Suprapubic skin (tissue), 4 donors: ENCODE data around the gene AK3. TPM values are rescaled to one million over a fixed set of nuclear protein-coding genes. Genes with fewer than 3 reads are reported as not detected.

ENCODE experiments used
- DNase-seq, 2 donors: peaks; one replicate each; pipeline ENCODE4 v3.0.0-alpha.2; 2019; ENCODE audit warnings: low spot score in 2 of 2
- H3K27ac ChIP-seq: fragments of 200-600 bp; sonication (generic); one replicate; pipeline ENCODE4 v1.5.1; 2019
- H3K27me3 ChIP-seq: fragments of 200-600 bp; sonication (generic); one replicate; pipeline ENCODE4 v1.5.1; 2019
- H3K36me3 ChIP-seq: fragments of 200-600 bp; sonication (generic); one replicate; pipeline ENCODE4 v1.5.1; 2019
- H3K4me1 ChIP-seq: fragments of 200-600 bp; sonication (generic); one replicate; pipeline ENCODE4 v1.5.1; 2019
- H3K4me3 ChIP-seq: fragments of 200-600 bp; sonication (generic); one replicate; pipeline ENCODE4 v1.5.1; 2019; ENCODE audit warnings: mild to moderate bottlenecking
- H3K9me3 ChIP-seq: fragments of 200-600 bp; sonication (generic); one replicate; pipeline ENCODE4 v1.5.1; 2019
- EP300 ChIP-seq: sonication (generic); formaldehyde crosslinking; IDR thresholded peaks from one replicate; pipeline ENCODE4 v1.6.1; 2017; ENCODE audit warnings: antibody characterized with exemption
- POLR2A ChIP-seq, 2 donors: fragments of 450-650 bp; IDR thresholded peaks; one replicate each; pipeline ENCODE4 v1.6.1; 2017; ENCODE audit warnings: antibody characterized with exemption in 2 of 2, mild to moderate bottlenecking in 2 of 2, moderate library complexity in 2 of 2
- POLR2AphosphoS5 ChIP-seq, 3 donors: sonication (generic); formaldehyde crosslinking; IDR thresholded peaks; one replicate each; pipeline ENCODE4 v1.6.1; 2017; ENCODE audit warnings: antibody characterized with exemption in 3 of 3
- WGBS: methylation state at CpG from one replicate; pipeline ENCODE4 v1.1.5; 2018; 5-methylcytosine and 5-hydroxymethylcytosine counted together
- total RNA-seq, 4 donors: library from RNA; depleted of rRNA; stranded (reverse); fragments of >200 nt; gene quantifications; one replicate each; pipeline ENCODE4 v1.1.0, GENCODE V29; 2016
- TF ChIP-seq, protein P1 (sequence below), 2 donors: fragments of 200-600 bp in 1 of 2; fragments of 450-650 bp in 1 of 2; sonication (generic) in 1 of 2; IDR thresholded peaks; one replicate each; pipeline ENCODE4 v1.5.1; 2016 to 2019; ENCODE audit warnings: antibody characterized with exemption in 2 of 2, mild to moderate bottlenecking in 1 of 2, moderate library complexity in 1 of 2

Gene AK3
- total RNA-seq, 4 donors from 2014 or later = 69.7 to 96.4 (median 78.6) TPM

DNA sequence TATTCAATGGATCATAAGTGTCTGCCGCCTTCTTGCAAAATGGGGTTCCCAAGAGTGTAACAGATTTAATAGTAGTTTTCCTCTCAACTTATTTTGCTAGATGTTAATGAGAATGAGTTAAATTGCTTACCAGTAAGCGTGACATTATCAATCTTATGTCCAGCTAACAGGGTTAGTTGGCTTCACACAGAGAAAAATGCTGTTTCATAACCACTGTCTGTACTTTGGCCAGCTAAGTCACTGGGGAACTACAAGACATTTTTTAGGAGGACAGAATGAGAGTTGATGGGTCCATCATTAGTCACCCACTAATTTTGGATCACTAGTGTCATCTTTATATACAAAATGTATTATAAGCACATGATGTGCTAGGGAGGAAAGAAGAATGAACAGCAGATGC lies 60.3 kb downstream of the AK3 start:
- H3K27me3 ChIP-seq = no peaks in the 10 kb centered on the region
- H3K27ac ChIP-seq = peak overlapping the region; percentile 97
- no peaks in the 10 kb centered on the region for H3K9me3 ChIP-seq
- peak overlapping the region; percentile 92 for H3K4me3 ChIP-seq
- no peak for DNase-seq
- peaks cover 27% of the 10 kb centered on the region for H3K4me1 ChIP-seq
- no peak for TF ChIP-seq POLR2A (IDR thresholded peaks at IDR 0.05)
- TF ChIP-seq POLR2AphosphoS5 (IDR thresholded peaks at IDR 0.05) = no peak
- TF ChIP-seq, protein P1, sequence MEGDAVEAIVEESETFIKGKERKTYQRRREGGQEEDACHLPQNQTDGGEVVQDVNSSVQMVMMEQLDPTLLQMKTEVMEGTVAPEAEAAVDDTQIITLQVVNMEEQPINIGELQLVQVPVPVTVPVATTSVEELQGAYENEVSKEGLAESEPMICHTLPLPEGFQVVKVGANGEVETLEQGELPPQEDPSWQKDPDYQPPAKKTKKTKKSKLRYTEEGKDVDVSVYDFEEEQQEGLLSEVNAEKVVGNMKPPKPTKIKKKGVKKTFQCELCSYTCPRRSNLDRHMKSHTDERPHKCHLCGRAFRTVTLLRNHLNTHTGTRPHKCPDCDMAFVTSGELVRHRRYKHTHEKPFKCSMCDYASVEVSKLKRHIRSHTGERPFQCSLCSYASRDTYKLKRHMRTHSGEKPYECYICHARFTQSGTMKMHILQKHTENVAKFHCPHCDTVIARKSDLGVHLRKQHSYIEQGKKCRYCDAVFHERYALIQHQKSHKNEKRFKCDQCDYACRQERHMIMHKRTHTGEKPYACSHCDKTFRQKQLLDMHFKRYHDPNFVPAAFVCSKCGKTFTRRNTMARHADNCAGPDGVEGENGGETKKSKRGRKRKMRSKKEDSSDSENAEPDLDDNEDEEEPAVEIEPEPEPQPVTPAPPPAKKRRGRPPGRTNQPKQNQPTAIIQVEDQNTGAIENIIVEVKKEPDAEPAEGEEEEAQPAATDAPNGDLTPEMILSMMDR (IDR thresholded peaks at IDR 0.05) = no peak
- TF ChIP-seq EP300 = no peak
- peaks cover 3% of the 10 kb centered on the region for H3K36me3 ChIP-seq
- WGBS = 35% methylated on average over 2 of the region's 2 CpGs

DNA sequence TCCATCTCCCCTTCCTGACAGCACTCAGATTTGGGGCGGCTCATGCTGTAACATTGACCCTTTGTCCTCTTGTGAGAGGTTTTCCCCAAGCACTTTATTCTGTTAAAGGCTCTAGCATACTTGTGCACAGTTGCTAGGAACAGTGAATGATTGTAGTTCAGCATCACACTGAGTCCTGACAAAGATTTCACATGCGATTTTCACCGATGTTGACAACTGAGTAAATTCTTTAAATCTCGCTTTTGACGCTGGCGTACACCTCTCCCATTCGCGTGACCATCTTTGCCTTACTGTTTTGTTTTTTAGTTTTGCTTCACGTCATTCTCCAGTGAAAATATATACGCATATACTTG lies 60.9 kb downstream of the AK3 start:
- Histone ChIP-seq H3K27me3 (no peaks in the 10 kb centered on the region), H3K27ac (peak overlapping the region; percentile 97), H3K4me3 (peak overlapping the region; percentile 92), H3K4me1 (peaks cover 29% of the 10 kb centered on the region), H3K36me3 (peaks cover 3% of the 10 kb centered on the region), H3K9me3 (no peaks in the 10 kb centered on the region)
- no peak for DNase-seq
- TF ChIP-seq POLR2A (IDR thresholded peaks at IDR 0.05) = no peak
- no peak for TF ChIP-seq EP300
- 1% methylated on average over 10 of the region's 10 CpGs for WGBS

DNA sequence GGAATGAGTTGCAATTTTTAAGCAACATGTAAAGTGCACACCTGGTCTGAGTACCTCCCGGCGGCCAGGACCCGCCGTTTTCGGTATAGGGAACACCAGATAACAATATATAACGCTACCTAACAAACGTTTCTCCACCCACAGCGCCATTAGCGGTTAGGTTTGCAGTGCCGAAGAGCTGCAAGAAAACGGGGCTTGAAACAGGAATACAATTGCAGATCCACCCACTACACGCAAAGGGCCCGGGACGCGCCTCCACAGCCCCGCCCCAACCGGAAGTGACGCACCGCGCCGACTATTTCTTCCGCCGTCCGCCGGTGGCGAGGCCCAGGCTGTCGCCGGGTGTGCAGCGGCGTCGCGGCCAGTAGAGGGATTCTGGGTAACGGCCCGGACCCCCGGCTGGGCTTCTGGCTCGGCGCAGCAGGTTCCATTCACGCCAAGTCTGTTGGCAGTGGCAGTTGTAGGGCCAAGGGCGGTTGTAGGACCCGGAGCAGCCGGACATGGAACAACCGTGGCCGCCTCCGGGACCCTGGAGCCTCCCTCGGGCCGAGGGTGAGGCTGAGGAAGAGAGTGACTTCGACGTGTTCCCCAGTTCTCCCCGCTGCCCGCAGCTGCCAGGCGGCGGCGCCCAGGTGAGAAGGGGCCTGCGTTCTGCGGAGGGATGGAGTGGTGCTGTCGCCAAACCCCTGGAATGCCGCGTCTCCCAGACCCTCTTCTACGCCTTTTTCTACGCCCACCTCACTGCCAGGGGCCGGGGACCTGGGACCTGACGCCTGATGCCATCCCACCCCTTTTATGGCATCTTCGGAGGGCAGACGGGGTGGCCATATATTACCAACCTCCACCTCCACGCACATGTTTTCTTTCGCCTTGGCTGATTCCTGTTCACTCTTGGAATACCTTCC lies 61.5 kb downstream of the AK3 start, which contains the start of gene CDC37L1:
Gene CDC37L1 (plus strand): TSS at position 302 of the 905 bp plus-strand sequence. CDS start 199 bp downstream, at position 501.
- whole genome bisulfite sequencing = under 1% methylated on average over 20 of the region's 66 CpGs
- Histone ChIP-seq H3K4me1 (peaks cover 32% of the 10 kb centered on the region), H3K4me3 (peak within 1 kb of the TSS; percentile 92), H3K27ac (peak within 1 kb of the TSS; percentile 97), H3K9me3 (no peaks in the 10 kb centered on the region), H3K36me3 (no peaks in the 10 kb centered on the region), H3K27me3 (no peaks in the 10 kb centered on the region)
- TF ChIP-seq POLR2AphosphoS5 (IDR thresholded peaks at IDR 0.05) (peak; percentile 73 to 96 (median 86)), EP300 (no peak), POLR2A (IDR thresholded peaks at IDR 0.05) (peak; percentile 83 to 94)
- TF ChIP-seq, protein P1 (IDR thresholded peaks at IDR 0.05) = peak; percentile 72 to 86
- peak; percentile 98 to 99 for DNase-seq

DNA sequence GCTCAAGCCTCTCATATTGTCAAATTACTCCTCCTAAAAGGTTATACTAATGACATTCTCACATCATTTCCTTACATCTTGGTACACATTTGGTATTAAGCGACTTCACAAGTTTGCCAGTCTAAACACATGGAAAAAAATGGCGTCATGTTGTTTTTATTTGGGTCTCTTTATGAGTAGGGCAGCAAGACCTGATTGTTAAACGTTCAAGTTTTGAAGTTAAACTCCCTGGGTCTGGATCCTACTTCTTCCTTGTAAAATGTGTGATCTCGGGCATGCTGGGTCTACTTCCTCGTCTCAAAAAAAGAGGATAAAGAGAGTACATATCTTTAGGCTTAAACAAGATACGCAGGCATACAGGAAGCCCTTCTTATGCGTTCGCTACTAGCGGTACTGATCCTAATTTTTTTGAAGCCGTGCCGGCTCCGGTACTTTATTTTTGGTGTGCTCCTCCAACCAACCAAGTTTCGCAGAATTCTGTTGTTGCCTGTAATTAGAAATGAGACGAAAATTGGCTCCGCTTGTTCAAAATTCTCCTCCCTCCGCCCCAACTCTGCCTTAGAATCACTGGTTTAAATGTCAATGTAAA lies 62.2 kb downstream of the AK3 start:
- Histone ChIP-seq H3K4me1 (peaks cover 32% of the 10 kb centered on the region), H3K4me3 (peak overlapping the region; percentile 92), H3K27me3 (no peaks in the 10 kb centered on the region), H3K36me3 (no peaks in the 10 kb centered on the region), H3K27ac (peak overlapping the region; percentile 97), H3K9me3 (no peaks in the 10 kb centered on the region)
- under 1% methylated on average over 16 of the region's 16 CpGs for WGBS
- no peak for DNase-seq
- no peak for TF ChIP-seq POLR2A (IDR thresholded peaks at IDR 0.05)
- TF ChIP-seq, protein P1 (IDR thresholded peaks at IDR 0.05) = no peak
- TF ChIP-seq POLR2AphosphoS5 (IDR thresholded peaks at IDR 0.05) = no peak
- TF ChIP-seq EP300 = no peak

DNA sequence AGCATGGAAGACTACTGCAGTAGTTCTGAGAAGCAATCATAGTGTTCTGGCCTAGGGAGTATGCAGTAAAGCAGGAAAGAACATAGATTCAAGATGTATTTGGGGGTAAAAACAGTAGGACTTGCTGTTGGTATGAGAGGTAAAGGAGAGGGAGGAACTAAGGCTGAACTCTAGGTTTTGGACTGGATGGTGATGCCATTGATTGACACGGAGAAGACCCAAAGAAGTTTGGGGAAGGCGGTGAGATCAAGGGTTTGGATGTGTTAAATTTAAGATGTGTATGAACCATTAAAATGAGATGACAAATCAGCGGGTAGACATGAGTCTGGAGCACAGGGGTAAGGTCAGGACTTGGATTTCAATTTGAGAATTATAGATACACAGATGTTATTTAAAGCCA lies 63.6 kb downstream of the AK3 start:
- H3K9me3 ChIP-seq = no peaks in the 10 kb centered on the region
- 93% methylated on average over 3 of the region's 3 CpGs for WGBS
- peaks cover 29% of the 10 kb centered on the region for H3K4me1 ChIP-seq
- TF ChIP-seq, protein P1 (IDR thresholded peaks at IDR 0.05) = no peak
- TF ChIP-seq POLR2AphosphoS5 (IDR thresholded peaks at IDR 0.05) (no peak), EP300 (no peak), POLR2A (IDR thresholded peaks at IDR 0.05) (no peak)
- H3K27ac ChIP-seq = no peak overlapping the region
- no peaks in the 10 kb centered on the region for H3K36me3 ChIP-seq
- DNase-seq = no peak
- H3K27me3 ChIP-seq = no peaks in the 10 kb centered on the region
- H3K4me3 ChIP-seq = no peak overlapping the region
